ENCODE data around the gene GAB1.
"Not testable (repeated sequence)": the region's sequence is repeated elsewhere in the genome, so short reads cannot be mapped to it uniquely, and the experiment has no call there.

GAB1 gene

DNA sequence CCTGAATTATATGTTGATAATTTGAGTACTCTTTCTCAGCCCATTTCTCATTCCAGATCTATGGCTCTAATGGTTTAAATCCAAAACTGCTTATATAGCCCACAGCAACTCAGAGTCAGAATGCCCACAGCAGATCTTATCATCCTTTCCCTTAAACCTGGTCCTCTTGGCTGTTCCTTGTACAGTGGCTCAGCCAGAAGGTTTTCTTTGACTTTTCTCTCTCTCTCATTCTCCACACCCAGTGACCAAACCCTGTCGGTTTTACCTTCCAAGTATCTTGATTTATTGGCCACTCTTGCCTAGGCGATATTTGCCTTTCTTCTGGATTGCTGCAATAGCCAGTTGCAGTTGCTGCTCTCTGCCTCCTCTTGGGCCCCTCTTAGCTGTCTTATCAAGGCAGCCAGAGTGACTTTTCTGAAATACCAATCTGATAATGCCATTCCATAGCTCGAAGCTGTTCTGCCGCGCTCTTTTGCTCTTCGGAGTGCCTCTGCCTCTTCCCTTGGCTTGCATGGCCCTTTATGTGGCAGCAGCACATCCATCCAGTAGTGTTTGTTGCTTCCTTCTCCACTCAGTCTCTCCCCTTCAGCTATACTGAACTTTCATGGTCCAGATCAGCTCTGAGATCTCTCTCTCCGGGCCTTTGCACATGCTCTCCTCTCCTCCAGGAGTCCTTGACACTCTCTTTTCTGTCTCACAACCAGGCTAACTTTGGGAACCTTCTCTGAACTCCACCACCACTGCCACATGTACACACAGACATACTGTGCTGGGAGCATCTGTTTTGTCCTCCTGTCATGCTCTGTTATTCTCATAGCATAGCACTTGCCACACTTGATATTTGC, 11.8 kb downstream of the GAB1 start:
- H2AFZ ChIP-seq (ENCODE audit: low read length): no peak overlapping the region
- H3K27ac ChIP-seq (ENCODE audit: low read depth, low read length, poor library complexity, severe bottlenecking): no peak overlapping the region
- no peaks in the 10 kb centered on the region for H3K9me2 ChIP-seq (ENCODE audit: low read depth, low read length)
- H3K36me3 ChIP-seq (ENCODE audit: insufficient read depth, low read length): no peaks in the 10 kb centered on the region
- H3K27me3 ChIP-seq (ENCODE audit: insufficient read depth, low read length): no peaks in the 10 kb centered on the region
- no peak overlapping the region for H3K4me3 ChIP-seq (ENCODE audit: low read depth, low read length, poor library complexity, severe bottlenecking)
- H3K79me2 ChIP-seq (ENCODE audit: insufficient read depth, low read length): no peaks in the 10 kb centered on the region
- H3K4me2 ChIP-seq (ENCODE audit: low read length): no peak overlapping the region
- no peaks in the 10 kb centered on the region for H3F3A ChIP-seq (ENCODE audit: insufficient read depth, low read length)
- no peaks in the 10 kb centered on the region for H3K4me1 ChIP-seq (ENCODE audit: insufficient read depth, low read length, severe bottlenecking)
- no peaks in the 10 kb centered on the region for H4K20me1 ChIP-seq (ENCODE audit: insufficient read depth, low read length)
- no peak overlapping the region for H3K9ac ChIP-seq (ENCODE audit: low read length)
- TF ChIP-seq EZH2 (IDR thresholded peaks at IDR 0.05; ENCODE audit: borderline replicate concordance, low read length) (no peak), CTCF (IDR thresholded peaks at IDR 0.05; ENCODE audit: low read length) (no peak)
- no peaks in the 10 kb centered on the region for H3K9me3 ChIP-seq (ENCODE audit: low read length)

DNA sequence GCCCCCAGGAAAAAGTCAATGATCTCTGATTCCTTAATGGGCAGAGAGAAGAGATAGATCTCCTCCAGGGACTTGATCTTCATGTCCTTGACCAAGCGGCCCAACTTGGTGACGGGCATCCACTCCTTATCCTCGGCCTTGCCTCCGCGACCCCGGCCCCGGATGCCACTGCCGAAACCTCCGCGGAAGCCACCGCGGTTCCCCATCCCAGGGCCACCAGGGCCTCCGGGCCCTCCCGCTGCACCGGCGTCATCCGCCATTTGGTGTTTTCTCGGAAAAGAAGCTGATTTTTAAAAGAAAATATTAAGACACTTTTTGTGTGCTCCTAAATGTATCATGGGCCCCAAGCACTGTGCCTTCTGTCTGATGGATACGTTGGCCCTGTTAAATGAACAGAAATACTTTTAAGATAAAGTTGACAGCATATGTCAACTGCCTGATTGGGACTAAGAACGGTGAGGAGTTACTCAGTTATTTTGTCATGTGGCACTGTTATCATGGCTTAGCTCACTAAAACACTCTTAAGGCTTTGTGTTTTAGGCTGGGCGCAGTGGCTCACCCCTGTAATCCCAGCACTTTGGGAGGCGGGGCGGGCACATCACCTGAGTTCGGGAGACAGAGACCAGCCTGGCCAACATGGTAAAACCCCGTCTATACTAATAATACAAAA, 13.3 kb downstream of the GAB1 start:
- H3K4me1 ChIP-seq (ENCODE audit: insufficient read depth, low read length, severe bottlenecking); H3F3A ChIP-seq (ENCODE audit: insufficient read depth, low read length); H3K9ac ChIP-seq (ENCODE audit: low read length); H3K27ac ChIP-seq (ENCODE audit: low read depth, low read length, poor library complexity, severe bottlenecking); H3K4me2 ChIP-seq (ENCODE audit: low read length); H2AFZ ChIP-seq (ENCODE audit: low read length); H3K4me3 ChIP-seq (ENCODE audit: low read depth, low read length, poor library complexity, severe bottlenecking); H3K27me3 ChIP-seq (ENCODE audit: insufficient read depth, low read length); H3K9me2 ChIP-seq (ENCODE audit: low read depth, low read length); H3K36me3 ChIP-seq (ENCODE audit: insufficient read depth, low read length); H3K9me3 ChIP-seq (ENCODE audit: low read length); H3K79me2 ChIP-seq (ENCODE audit: insufficient read depth, low read length); H4K20me1 ChIP-seq (ENCODE audit: insufficient read depth, low read length): not testable (repeated sequence)

DNA sequence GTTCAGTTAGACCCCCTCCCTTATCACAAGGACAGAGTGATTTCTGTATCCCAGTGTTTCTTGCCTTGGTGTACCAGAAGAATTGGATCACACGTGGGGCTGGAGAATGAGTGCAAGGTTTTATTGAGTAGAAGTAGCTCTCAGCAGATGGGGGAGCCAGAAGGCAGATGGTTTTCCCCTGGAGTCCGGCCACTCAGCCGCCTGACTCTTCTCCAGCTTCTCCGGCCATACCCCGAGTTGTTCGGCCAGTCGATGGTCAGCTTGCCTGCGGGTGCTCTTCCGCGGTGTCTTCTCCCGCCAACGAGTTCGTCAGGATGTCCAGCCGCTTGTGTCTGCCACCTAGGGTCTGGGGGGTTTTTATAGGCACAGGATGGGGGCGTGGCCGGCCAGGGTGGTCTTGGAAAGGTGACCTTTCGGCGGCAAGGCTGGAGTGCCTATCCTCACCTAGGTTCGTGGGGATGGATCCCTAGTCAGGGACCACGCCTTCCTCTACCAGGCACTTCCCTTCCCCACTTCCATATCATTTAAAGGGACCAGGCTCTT, 14.5 kb downstream of the GAB1 start:
- H4K20me1 ChIP-seq (ENCODE audit: insufficient read depth, low read length): no peaks in the 10 kb centered on the region
- no peak overlapping the region for H2AFZ ChIP-seq (ENCODE audit: low read length)
- H3K9me3 ChIP-seq (ENCODE audit: low read length): no peaks in the 10 kb centered on the region
- H3K9ac ChIP-seq (ENCODE audit: low read length): no peak overlapping the region
- no peak overlapping the region for H3K27ac ChIP-seq (ENCODE audit: low read depth, low read length, poor library complexity, severe bottlenecking)
- TF ChIP-seq CTCF (IDR thresholded peaks at IDR 0.05; ENCODE audit: low read length): no peak
- no peak for TF ChIP-seq EZH2 (IDR thresholded peaks at IDR 0.05; ENCODE audit: borderline replicate concordance, low read length)
- no peaks in the 10 kb centered on the region for H3K9me2 ChIP-seq (ENCODE audit: low read depth, low read length)
- peaks cover 12% of the 10 kb centered on the region for H3K4me1 ChIP-seq (ENCODE audit: insufficient read depth, low read length, severe bottlenecking)
- no peak overlapping the region for H3K4me2 ChIP-seq (ENCODE audit: low read length)
- no peaks in the 10 kb centered on the region for H3K27me3 ChIP-seq (ENCODE audit: insufficient read depth, low read length)
- H3K79me2 ChIP-seq (ENCODE audit: insufficient read depth, low read length): no peaks in the 10 kb centered on the region
- H3K36me3 ChIP-seq (ENCODE audit: insufficient read depth, low read length): no peaks in the 10 kb centered on the region
- no peaks in the 10 kb centered on the region for H3F3A ChIP-seq (ENCODE audit: insufficient read depth, low read length)
- no peak overlapping the region for H3K4me3 ChIP-seq (ENCODE audit: low read depth, low read length, poor library complexity, severe bottlenecking)
